ENCODE results near the gene PPRC1. TPM values are rescaled to one million over a fixed set of nuclear protein-coding genes. Genes with fewer than 3 reads are reported as not detected.

The PPRC1 gene
- total and polyA plus RNA-seq, 2 donors (not counting 3 experiments of a cell fraction or from before 2014, with no cell fraction given), result 27.0 to 49.9 TPM

- dilution Hi-C loops (cut with MboI; ENCODE audit: extremely low pct_ligation_motif_present, low sequenced_read_pairs) (no loop called here), intact Hi-C loops (cut with micrococcal nuclease) (no loop called here)
- POLR2A ChIA-PET, result no interaction called here
- no TSS peak for BruUV-seq (replicated peaks)
- H3K9me1 ChIP-seq (replicated peaks; ENCODE audit: control insufficient read depth, extremely low read depth, insufficient read depth, low read length), result no peaks in the 10 kb centered on the region
- no peak for FAIRE-seq
- no peak overlapping the region for H3K27ac ChIP-seq (ENCODE audit: insufficient read depth, low read depth, low read length)
- no peaks in the 10 kb centered on the region for H3K27me3 ChIP-seq (ENCODE audit: control insufficient read depth in 2 of 2, insufficient read depth in 2 of 2, low read length in 2 of 2)
- H4K20me1 ChIP-seq (replicated peaks; ENCODE audit: control insufficient read depth, extremely low read depth, insufficient read depth, low read length), result no peaks in the 10 kb centered on the region
- no peak overlapping the region for H3K4me3 ChIP-seq (replicated peaks in 1 of 3; ENCODE audit: insufficient read depth in 1 of 3, low read depth in 1 of 3, low read length in 3 of 3)
- H3K4me2 ChIP-seq (ENCODE audit: insufficient read depth, low read length), result no peak overlapping the region
- no peak for DNase-seq (ENCODE audit: low read depth, low spot score)
- TF ChIP-seq MYC (IDR thresholded peaks at IDR 0.05; ENCODE audit: low read depth, low read length), result no peak
- no peak for TF ChIP-seq EZH2 (IDR thresholded peaks at IDR 0.05; ENCODE audit: borderline replicate concordance, low read depth, low read length, severe bottlenecking)
- no peak for TF ChIP-seq POLR2A (IDR thresholded peaks at IDR 0.05; ENCODE audit: low read depth, low read length)
- no peak for TF ChIP-seq JUN (IDR thresholded peaks at IDR 0.05; ENCODE audit: borderline replicate concordance, insufficient read depth, insufficient read length, low read depth)
- TF ChIP-seq CTCF (IDR thresholded peaks at IDR 0.05; ENCODE audit: extremely low read depth in 1 of 2, insufficient read depth in 1 of 2, low read depth in 1 of 2, low read length in 2 of 2), result no peak
- TF ChIP-seq FOS (IDR thresholded peaks at IDR 0.05; ENCODE audit: borderline replicate concordance, insufficient read depth, low read length), result no peak
- TF ChIP-seq POLR2AphosphoS5 (IDR thresholded peaks at IDR 0.05; ENCODE audit: insufficient read depth, low read depth, low read length), result no peak
- no peak overlapping the region for H3K9ac ChIP-seq (replicated peaks; ENCODE audit: extremely low read depth, insufficient read depth, low read length)
- no peak overlapping the region for H2AFZ ChIP-seq (ENCODE audit: low read depth, low read length)
- CTCF ChIA-PET, result interaction anchor here (0.6 to 2.3 kb wide), 3 partner anchors 10 to 193 kb away, joined by 3 to 22 read pairs (median 6); no protein-coding TSS in a partner anchor
- peaks cover 40 to 43% of the 10 kb centered on the region in 2 experiments for H3K36me3 ChIP-seq (ENCODE audit: control insufficient read depth in 2 of 2, extremely low read depth in 1 of 2, insufficient read depth in 2 of 2, low read length in 2 of 2)
- H3K79me2 ChIP-seq (ENCODE audit: control insufficient read depth, insufficient read depth, low read length), result peaks cover 35% of the 10 kb centered on the region
- H3K4me1 ChIP-seq (ENCODE audit: control insufficient read depth, extremely low read depth, insufficient read depth, low read length), result no peaks in the 10 kb centered on the region
- no peaks in the 10 kb centered on the region for H3K9me3 ChIP-seq (replicated peaks; ENCODE audit: control insufficient read depth, insufficient read depth, low read length)
Observed at GRCh38 chr10:102159051-102159597, 26.3 kb downstream of the PPRC1 start.

All from endothelial cell of umbilical vein (primary cell).